Measurements from ENCODE around the gene ARHGAP22. TPM values are rescaled to one million over a fixed set of nuclear protein-coding genes. Genes with fewer than 3 reads are reported as not detected.

ARHGAP22 gene
- total RNA-seq, 1 donor from 2014 or later = 24.5 TPM

DNA sequence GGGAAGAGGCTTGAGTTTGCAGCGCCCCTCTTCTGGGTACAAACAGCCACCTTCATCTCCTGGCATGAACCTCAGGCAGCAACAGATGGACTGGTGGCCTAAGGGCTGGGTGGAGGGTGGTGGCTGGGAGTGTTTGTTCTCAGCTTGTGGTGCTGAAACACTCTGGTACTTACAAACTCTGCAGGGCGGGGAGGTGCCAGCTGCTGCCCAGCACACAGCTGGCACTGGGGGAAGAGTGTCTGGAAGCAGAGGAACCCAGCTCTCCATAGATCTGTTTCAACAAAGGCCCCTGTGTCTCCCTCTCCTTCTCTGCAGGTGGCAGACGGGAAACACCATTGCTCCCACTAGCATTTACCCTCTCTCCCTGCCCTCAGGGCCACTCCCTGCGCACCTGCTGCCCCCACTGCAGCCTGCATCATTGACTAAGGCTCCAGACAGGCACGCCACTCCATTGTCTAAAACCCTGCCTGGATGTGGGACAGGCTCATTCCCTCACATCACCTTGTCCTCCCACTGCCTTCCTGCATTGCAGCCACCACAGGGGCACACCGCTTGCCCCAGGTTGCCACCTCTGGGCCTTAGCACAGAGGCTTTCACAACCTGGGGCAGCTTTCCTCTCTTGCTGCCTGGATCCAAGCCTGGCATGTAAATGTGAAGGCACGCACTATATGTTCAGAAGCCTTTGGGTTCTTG, 6.5 kb downstream of the ARHGAP22 start:
- DNase-seq (ENCODE audit: low read depth) = no peak
- H3K4me3 ChIP-seq (ENCODE audit: low read depth, low read length) = no peak overlapping the region
- TF ChIP-seq, protein P1, sequence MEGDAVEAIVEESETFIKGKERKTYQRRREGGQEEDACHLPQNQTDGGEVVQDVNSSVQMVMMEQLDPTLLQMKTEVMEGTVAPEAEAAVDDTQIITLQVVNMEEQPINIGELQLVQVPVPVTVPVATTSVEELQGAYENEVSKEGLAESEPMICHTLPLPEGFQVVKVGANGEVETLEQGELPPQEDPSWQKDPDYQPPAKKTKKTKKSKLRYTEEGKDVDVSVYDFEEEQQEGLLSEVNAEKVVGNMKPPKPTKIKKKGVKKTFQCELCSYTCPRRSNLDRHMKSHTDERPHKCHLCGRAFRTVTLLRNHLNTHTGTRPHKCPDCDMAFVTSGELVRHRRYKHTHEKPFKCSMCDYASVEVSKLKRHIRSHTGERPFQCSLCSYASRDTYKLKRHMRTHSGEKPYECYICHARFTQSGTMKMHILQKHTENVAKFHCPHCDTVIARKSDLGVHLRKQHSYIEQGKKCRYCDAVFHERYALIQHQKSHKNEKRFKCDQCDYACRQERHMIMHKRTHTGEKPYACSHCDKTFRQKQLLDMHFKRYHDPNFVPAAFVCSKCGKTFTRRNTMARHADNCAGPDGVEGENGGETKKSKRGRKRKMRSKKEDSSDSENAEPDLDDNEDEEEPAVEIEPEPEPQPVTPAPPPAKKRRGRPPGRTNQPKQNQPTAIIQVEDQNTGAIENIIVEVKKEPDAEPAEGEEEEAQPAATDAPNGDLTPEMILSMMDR (conservative IDR thresholded peaks at IDR 0.05; ENCODE audit: low read depth, low read length) = no peak

DNA sequence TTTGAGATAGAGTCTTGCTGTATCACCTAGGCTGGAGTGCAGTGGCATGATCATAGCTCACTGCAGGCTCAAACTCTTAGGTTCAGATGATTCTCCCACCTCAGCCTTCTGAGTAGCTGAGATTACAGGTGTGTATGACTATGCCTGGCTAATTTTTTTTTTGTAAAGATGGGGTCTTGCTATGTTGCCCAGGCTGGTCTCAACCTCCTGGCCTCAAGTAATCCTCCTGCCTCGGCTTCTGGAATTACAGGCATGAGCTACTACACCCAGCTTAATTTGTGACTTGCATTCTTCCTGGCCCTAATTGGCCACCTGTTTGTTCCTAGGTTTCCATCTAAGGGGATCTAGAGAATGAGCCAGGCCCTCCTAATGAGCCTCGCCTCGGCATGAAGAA, 9.3 kb downstream of the ARHGAP22 start:
- no peak overlapping the region for H3K4me3 ChIP-seq (ENCODE audit: low read depth, low read length)
- TF ChIP-seq, protein P1 (conservative IDR thresholded peaks at IDR 0.05; ENCODE audit: low read depth, low read length) = no peak
- DNase-seq (ENCODE audit: low read depth) = no peak

DNA sequence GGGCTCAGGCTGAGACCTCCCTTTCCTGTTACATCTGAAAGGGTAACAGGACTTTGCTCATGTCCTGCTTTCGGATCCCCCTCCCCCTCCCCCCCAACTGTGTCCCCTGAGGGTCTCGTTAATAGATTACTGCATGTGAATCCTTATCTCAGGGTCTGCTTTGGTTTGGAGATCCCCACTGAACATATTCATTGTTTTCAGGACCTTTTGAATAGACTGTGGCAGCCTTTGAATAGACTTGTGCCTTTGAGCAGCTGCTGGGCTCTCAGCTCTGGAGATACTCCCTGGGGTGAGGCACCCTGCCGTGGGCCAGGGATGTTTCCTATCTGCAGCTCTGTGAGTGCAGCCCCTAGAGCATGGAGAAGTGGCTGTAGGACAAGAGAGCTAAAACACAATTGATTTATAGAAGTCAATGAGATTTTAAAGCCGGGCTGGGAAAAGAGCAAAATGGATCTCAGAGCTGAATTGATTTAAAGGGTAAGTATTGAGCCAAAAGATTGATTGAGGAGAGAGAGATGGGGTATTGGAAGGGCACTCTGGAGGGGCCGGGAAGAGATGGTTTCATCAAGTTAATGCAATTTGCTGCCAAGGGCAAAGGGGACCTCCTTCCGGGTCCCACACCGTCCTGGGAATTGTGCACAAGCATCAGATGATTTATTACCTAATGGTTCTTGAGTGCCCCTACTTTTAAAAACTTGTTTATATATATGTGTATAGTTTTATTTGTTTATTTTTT, 9.9 kb downstream of the ARHGAP22 start:
- TF ChIP-seq, protein P1 (conservative IDR thresholded peaks at IDR 0.05; ENCODE audit: low read depth, low read length) = no peak
- DNase-seq (ENCODE audit: low read depth) = no peak
- no peak overlapping the region for H3K4me3 ChIP-seq (ENCODE audit: low read depth, low read length)

DNA sequence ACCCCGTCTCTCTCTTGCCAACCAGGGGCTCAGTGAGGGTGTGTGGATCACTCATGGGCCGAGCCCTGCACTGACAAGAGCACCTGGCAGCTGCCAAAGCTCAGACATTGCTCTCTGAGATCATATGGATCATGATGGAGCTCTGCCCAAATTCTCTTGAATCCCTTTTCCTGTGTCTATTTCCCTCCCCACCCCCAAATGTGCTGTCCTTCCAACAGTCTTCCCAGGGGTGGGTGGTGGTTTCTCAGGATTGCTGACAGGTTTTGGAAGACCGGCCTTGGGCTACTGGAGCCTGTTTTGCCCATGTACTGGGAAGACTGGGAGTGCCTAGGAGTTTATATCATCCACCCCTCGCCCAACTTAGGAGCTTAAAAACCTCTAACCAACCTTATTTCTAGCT, 10.5 kb downstream of the ARHGAP22 start:
- H3K4me3 ChIP-seq (ENCODE audit: low read depth, low read length) = no peak overlapping the region
- no peak for DNase-seq (ENCODE audit: low read depth)
- TF ChIP-seq, protein P1 (conservative IDR thresholded peaks at IDR 0.05; ENCODE audit: low read depth, low read length) = no peak

DNA sequence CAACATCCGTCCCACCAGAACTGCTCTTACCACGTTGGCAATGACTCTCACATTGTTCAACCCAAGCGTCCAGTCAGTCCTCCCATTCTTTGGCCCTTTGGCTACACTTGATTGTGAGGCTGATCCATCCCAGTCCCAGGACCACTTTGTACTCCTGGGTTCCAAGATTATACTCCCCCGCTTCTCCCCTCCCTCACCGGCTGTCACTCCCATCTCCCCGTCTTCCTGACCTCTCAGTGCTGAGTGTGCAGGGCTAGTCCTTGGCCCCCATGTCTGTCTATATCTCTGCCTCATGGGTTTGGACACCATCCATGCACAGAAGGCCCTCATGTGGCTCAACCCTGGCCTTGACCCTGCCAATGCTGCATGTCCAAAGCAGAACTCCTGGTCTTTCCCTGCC, 12.5 kb downstream of the ARHGAP22 start:
- no peak for DNase-seq (ENCODE audit: low read depth)
- TF ChIP-seq, protein P1 (conservative IDR thresholded peaks at IDR 0.05; ENCODE audit: low read depth, low read length) = no peak
- no peak overlapping the region for H3K4me3 ChIP-seq (ENCODE audit: low read depth, low read length)

DNA sequence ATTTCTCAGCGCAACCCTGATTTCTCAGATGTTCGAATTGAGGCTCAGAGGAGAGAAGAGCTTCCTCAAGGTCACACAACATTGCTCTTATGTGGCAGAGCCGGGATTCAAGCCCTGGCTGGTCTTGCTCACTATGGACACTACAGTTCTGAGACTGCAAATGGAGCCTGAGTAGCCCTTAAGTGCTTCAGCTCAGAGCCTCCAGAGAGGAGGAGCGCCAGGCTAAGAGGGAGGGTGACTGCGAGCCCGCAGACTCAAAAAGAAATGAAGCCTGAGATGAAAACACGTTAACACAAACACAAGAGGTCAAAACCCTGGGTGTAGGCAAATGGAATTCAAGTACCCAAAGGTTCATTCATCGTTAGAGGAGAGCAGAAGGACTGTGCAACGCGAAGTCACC, 13.9 kb downstream of the ARHGAP22 start:
- TF ChIP-seq, protein P1 (conservative IDR thresholded peaks at IDR 0.05; ENCODE audit: low read depth, low read length) = no peak
- H3K4me3 ChIP-seq (ENCODE audit: low read depth, low read length) = no peak overlapping the region
- DNase-seq (ENCODE audit: low read depth) = no peak
